Islet of Langerhans (tissue), 1 donor: ENCODE results near the gene MAP1B.

ENCODE experiments used
- FAIRE-seq: peaks from one replicate; lab custom pipeline; 2011; peaks lifted over from hg19 to GRCh38; lab: Jason Lieb, UNC

MAP1B gene

DNA sequence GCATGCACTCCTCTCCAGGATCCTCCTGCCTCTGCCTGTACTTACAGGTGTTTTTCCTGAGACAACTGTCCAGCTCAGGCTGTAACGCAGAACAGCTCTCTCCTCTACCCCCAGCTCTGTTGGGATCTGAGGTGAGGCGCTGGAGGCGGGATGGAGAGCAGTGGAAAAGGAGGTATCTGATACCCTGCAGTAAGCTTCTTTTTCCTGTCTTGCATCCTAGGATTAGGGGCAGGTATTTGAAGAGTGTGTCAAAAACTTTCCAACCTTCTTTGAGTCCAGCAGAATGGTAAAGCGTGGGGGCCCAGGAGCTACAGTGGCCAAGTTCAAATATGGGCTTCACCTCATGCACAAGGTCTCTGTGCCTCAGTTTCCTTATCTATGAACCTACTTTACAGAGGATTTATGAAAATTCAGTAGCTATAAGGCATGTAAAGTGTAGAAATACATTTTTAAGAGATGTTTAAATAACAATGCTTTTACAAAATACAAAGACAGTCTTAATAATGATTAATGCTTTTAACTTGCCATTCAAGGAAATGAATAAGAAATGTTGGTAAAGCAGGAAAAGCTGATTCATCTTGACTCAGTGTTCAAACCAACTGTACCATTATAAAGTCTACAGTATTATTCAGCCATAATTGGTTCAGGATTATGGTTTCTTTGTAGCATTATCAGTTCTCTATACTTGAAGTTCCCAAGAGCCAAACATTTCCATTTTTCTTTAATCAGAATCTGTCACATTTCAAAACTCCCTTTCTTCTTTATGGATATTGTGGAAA lies 26.1 kb downstream of the MAP1B start:
- no peak for FAIRE-seq

DNA sequence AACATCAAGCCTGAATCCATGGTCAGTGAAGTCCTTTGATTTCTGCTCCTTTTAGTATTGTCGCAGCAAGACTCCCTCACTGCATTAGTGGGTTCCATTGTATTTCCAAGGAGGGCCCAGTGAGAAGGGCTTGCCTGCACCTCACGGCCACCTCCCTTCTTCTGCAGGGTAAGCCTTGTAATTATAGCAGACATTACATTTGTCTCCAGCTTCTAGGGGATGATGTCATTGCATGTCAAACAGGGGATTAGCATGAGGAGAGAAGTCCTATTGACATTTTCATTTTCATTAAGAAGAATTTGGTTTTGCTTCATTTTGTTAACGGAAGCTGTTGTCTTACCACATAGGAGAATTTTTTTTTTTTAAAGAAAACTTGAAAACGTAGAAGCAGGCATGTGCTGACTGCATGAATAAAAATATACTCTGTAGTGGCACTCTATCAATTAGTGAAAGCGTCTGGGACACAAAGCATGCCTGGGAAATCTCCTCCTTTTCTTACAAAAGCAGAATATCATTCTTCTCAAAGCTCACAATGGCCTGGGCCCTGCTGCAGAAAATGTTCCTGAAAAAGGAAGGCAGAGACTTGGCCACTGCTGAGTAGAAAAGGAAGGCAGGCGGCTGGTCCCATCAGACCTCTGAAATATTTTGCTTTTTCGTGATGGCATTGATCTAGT lies 27.1 kb downstream of the MAP1B start:
- no peak for FAIRE-seq

DNA sequence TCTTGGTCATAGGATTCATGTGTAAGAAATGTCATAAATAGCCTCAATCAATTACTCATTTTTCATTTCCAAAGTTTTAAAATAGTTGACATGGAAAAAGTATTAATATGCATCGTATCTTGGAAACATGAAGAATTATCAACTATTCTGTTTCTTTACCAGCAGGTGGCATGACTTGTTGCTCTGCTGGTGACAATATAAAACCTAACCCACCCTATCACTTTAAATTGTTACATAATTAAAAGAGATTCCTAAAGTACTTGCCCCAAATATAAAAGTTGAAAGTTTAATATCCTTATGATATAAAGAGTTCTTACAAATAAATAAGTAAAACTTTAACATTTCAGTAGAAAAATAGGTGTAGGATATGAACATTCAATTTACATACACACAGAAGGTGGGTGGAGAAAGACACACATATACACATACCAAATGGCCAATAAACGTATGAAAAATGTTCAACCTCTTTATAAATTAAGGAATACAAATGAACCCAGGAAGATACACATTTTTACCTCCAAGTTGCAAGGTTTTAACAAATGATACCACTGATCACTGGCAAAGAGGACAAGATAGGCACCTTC lies 30.6 kb downstream of the MAP1B start:
- peak; percentile 89 for FAIRE-seq

DNA sequence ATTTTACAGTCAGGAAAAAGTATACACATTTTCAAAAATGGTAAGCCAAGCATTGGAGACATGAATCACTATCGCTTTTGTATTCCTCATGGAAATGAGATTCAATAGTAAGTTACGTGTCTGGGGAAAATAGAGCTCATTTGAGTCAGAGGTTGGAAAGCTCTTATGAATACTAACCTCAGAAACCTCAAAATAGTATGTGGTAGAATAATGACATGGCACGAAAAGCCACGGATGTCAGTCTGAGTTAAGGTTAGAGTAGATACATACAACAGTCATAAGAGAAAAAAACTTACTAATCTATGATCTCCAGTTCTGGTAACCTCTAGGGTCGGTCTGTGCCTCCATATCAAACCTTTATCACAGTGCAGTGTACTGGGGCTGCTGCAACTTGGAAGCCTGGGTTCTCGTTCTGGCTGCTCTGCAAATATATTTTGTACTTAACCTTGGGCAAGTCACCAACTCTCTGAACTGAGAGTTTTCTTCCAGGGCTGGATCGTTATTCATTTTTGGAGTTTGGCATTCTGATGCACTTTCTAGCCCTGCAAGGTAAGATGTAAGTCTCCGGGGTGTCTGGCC lies 31.8 kb downstream of the MAP1B start:
- no peak for FAIRE-seq

DNA sequence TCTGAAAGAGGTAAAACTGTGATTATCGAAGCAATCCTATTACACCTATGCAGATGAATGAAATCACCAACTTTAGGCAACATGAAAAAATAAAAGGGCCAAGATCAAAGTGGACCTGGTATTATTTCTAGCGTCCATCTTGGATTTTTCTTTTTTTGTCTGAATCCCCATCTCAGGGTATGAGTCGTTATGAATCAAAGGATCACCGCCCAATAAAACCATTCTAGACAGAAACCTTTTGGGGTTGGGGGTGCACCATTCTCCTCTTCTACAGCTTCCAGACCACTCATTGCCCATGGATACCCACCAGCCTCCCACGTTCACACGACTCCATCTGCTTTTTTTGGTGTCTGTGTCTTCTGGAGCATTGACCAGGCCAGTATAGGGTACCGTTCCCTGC lies 33.4 kb downstream of the MAP1B start:
- no peak for FAIRE-seq

DNA sequence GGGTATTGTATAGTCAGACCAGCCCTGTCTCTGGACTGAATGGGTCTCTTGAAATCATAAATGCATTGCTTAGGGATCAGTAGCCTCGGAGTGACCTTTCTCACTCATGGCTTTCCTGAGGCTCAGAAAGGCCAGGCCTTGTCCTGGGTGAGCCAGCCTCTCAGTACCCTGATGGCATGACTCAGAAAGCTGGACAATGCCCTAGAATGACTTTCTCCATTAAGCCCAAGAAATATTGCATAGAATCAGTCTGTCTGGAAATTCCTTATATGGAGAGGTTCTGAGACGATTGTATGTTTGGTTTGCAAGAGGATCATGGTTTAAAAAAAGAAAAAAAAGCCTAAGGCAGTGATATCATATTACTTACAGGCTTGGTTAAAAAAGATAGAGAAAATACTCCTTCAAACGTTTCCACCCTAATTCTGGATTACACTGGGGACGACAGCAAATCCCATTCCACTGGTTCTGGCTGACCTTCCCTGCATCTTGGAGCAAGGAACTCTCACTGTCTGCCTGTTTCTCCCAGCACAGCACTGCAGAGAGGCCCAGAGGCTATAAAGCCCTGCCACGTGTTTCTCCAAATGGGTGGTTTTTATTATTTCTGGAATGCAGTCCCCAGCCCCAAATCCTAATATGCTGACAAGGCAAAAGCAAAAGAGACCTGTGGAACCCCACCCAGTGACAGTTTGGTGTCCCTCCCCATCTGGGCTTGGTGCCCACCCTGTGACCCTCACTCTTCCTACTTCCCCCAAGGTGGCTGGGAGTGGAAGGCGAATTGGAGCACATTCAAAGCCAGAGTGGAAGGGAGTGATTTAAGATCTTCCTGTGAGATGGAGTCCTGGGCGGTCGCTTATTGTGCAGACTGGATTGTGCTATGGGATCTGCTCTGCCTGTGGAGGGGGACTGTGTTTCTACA lies 34.4 kb downstream of the MAP1B start:
- no peak for FAIRE-seq

DNA sequence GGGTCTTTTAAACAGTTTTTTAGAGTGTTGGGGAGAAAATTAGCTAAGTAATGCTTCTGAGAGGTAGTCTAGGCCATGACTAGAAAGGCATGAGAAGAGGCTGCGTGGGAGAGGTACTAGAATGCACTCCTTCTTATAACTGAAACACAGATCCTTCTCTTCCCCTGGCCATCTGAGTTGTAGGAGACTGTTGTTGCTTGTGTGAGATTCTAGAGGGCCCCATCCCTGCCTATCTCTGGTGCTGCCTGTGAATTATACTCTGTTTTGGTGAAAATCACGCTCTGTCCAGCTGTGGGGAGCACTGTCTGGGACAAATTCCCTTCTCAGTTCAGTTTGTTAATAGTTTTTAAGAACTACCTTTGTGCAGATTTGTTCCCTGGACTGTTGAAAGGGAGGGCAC lies 37.5 kb downstream of the MAP1B start:
- FAIRE-seq = no peak

DNA sequence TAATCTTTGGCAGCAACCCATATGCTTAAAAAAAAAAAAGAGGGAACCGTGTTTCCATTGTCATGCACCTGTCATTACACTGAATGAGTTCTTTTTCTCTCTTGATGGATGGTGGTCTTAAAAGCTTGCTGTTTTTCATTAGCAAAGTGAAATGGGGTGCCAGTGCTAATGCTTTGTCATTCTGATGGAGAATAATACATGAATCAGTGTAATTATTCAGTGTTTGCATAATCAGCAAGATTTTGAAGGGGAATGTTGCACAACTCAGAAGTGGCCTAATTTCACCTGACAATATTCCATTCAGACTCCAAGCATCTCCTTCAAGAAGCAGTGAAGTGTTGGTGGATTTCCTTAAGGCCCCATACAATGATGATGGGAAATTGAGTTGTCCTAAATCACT lies 38.1 kb downstream of the MAP1B start:
- FAIRE-seq = no peak

DNA sequence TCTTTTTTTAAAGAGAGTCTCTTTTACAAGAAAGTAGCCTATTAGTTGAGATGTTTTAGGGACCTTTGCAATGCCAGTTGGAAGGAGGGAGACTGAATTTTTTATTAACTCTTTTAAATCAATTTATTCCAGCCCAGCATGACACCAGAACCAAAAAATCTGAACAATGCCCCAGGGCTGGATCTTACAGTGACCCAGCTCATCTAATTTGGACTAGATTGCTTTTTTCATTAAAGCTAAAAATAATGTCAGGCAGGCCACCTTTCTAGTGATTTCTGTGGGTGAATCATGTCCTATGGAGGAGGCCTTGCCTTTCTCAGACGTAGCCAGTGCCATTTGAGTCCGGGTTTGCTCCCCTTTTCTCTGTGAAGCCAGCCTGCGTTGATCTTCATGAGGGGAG lies 38.8 kb downstream of the MAP1B start:
- no peak for FAIRE-seq

DNA sequence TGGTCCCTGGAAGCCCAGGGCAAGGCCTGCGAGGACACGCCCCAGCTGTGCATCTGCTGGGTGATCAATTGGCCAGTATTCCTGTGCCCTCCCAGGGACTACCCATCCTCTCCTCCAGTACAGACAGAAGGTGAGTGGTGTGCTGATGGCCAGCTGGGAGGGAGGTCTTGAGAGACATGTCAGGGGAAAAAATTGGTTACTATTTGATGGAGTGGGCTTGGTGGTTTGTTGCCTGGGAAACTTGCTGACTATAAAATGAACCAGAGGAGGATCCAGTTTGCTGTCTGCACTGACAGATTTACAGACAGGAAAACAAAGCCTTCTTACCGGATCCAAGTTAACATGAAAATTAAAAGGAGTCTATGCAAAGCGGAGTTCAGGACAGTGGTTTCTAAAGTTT lies 40.3 kb downstream of the MAP1B start:
- no peak for FAIRE-seq

DNA sequence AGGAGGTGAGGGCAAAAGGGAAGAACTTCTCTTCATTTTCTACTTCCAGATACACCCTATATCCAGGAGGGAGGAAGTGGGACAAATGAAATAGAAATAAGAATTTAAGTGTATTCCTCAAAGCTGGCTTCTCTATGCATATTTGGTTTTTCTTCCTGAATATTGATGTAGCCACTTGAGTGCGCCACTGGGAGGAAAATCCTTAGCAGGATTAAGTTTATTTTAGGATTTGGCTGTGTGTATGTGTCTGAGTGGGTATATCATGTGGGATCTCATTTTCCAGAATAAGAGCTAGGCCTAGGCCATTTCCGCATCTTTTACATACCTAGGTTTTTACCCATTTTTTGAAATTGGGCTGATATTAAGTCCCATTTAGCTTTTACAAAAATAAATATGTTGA lies 42.5 kb downstream of the MAP1B start:
- no peak for FAIRE-seq

DNA sequence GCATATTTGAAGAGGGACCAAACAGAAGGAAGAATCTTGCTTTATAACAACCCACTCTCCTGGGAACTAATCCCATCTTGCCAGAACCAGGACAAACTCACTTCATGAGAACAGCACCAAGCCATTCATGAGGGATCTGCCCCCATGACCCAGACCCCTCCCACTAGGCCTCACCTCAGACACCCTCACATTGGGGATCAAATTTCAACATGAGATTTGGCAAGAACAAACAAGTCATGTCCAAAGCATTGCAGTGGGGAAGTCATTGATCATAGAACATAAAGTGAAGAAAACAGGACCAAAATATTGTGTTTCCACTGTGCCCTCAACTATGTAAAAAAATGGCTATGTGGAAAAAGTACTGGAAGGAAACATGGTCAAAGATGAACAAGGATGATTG lies 43.9 kb downstream of the MAP1B start:
- no peak for FAIRE-seq

DNA sequence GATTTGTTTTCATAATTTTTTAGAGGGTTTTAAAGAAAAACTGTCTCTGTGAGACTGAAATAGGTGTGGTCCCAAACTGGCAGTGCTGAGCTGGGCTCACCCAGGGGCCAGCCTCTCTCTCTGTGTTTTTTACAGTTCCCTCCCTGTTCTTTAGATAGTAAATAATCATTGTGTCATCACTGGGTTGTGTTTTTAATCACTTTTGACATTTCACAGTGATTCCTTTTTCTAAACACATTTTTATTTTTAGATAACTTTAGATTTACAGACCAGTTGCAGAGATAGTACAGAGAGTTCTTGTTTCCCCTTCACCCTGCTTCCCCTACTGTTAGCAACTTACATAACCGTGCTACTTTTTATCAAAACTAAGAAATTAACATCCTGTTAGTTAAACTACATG lies 44.4 kb downstream of the MAP1B start:
- no peak for FAIRE-seq

DNA sequence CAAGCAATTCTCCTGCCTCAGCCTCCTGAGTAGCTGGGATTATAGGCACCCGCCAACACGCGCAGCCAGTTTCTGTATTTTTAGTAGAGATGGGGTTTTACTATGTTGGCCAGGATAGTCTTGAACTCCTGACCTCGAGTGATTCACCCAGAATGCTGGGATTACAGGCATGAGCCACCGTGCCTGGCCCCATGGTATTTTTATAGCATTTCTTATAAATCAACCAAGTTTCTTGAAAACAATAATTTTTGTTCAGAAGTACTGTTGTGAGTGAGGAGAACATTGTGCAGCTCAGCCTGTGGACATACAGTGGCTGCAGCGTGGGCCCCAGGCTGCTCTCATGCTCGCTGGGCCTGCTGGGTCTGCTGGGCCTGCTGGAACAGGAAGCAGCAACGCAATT lies 45.3 kb downstream of the MAP1B start:
- FAIRE-seq = no peak

DNA sequence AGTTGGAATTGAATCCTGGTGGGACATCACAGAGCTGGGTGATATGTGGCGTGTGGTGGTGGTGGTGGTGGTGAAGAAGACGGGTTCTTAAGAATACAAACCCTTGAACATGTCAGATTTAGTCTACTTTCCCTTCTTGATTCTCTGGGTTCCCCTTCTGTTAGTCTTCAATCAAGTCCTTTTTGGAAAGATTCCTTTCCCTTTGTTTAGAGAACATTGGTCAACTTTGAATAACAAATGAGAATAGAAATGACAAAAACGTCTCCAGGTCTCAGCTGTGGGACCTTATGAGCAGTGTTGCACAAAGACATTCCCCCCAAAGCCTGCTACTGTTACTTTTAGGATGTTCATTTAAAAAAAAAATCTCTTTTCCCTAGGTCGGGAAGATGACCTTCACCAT lies 46.3 kb downstream of the MAP1B start:
- no peak for FAIRE-seq

DNA sequence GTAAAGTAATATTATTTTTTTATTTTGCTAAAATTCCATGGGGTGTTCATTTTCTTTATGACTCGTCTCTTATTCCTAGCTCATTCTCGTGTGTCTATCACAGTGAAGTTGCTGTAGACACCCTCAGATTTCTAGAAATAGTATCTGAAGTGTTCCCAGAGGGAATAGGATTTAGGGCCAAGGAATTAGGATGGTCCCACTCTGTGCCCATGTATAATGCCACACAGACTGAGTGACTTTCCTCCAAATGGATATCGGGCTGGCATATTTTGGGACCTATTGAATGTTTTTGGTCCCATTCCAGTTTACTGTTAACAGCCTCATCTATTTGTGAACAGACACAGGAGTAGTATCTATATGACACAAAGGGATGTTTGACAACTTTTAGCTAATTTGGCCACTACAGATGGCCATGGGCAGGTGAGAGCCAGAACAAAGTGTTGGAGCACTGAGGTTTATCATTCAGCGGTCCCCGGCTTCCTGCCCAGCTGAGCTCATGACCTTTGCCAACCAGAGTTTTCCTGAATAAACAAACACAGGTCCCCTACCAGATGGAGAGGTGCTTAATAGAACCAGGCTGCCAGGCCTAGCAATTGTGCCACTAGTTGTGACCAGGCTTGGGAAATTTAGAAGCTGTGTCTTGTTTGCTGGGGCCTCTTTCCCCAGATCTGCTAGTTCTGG lies 46.9 kb downstream of the MAP1B start:
- FAIRE-seq = no peak

DNA sequence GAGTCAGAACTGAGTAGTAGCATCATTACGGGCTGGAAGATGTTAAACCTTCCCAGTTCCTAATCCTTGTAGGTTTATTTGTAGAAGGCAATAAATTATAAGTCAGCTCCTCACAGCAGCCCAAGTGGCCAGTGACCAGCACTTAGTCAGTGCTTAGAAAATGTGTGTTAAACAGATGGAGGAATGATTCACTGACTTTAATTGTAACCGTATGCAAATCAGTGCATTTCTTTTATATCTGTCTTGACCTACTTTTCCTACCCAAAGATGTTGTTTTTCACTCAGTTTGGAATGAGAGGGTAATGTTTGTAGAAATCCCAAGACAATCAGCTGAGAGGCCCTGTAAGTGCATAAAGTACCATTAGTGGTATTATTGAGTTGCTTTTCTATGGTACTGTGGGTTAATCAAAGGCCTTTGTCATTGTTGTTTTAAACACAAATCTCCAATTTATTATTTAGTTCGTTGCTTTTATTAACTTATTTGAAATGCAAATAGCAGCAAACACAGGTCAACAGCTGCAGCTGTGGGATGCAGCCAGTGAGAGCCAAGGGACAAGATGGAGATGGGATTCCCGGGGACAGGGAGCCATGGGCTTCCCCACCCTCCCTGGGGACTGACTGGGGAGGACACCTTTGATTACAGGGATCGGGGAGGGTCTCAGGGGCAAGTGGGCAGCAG lies 49.8 kb downstream of the MAP1B start:
- no peak for FAIRE-seq

DNA sequence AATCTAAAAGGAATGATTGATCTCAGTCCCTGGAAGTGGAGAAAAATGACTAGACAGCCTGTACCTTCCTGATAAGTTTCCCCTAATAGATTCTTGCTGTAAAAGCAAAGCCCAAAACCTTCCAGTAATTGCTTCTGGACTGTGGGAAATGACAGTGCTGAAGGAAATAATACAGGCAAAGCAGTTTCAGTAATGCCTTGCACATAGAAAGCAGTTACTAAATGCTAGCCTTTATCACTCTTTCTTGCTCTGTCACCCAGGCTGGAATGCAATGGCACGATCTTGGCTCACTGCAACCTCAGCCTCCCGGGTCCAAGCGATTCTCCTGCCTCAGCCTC lies 50.3 kb downstream of the MAP1B start:
- no peak for FAIRE-seq

DNA sequence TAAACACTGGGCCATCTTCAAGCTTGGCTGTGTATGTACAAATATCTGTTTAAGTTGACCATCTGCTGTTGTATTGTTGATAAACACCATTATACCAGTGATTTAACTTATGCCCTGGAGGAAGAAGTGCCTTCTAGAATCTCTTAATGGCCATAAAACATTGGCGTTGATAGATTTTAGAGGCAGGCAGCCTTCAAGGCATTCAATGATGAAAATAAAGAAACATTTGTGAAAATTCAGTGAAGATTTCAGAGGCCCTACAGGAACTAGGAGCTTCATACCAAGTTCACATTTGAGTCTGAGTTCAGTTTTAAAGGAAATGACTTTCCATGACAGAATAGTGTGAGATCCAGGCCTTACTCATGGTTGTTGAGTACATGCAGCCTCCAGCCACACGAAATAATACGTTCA lies 52.2 kb downstream of the MAP1B start:
- FAIRE-seq = no peak

DNA sequence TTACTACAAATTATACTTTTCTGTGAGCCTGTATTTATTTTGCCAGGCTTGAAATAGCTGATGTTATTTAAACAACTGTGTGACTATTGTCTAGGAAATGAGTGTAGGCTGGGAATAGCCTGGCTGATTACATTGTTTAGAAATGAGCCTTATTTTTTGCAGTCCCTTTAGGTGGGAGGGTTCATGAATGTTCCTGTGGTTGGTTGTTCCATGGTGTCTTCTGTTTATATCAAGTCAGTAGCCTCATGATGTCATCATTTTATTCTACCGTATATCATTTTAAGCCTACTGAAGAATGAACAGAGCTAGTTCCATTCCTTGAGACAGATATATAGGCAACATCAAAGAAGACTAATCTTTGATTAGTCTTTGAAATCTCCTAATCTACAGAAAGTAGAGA lies 53.1 kb downstream of the MAP1B start:
- peak; percentile 62 for FAIRE-seq

DNA sequence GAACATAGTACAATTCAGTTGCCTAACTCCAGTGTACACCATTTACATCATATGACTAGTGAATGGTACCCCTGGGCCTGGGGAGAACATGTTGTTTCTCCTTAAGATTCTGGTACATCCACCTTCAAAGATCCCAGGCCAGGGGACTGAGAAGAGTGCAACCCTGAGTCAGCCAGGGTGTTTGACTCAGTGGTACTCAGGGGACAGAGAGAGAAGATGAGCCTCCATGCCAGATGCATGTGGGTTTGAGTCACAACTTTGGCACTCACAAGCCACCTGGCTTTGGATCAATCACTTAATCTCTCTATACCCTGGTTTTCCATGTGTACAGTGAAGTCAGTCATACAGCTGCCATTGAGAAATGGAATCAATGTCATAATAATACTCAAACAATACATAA lies 53.7 kb downstream of the MAP1B start:
- no peak for FAIRE-seq
